Erythroblast (primary cell): Measurements from ENCODE around the gene STAT4.

Experiments
- GATA1 ChIP-seq: IDR thresholded peaks from 2 replicates; pipeline ENCODE4 v1.6.1; 2011; ENCODE audit warnings: low read depth, mild to moderate bottlenecking, control low read depth, low read length, moderate library complexity
- POLR2A ChIP-seq: IDR thresholded peaks from 2 replicates; pipeline ENCODE4 v1.6.1; 2011; ENCODE audit warnings: mild to moderate bottlenecking, low read length

DNA sequence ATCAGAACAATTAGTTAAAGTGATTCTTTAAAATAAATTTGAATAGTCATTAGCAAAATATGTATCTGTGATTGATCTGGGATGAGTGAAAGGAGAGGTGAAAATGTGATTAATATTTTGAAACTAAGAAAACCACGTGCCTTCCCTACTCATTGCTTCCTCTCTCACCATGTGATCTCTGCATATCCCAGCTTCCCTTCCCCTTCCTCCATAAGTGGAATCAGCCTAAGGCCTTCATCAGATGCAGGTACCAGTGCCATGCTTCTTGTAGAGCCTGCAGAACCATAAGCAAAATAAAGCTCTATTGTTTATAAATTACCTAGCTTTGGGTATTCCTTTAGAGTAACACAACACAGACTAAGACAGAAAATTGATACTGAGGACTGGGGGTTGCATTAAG lies 125.7 kb downstream of the STAT4 start:
- TF ChIP-seq POLR2A, result no peak
- no peak for TF ChIP-seq GATA1
